Mesenchymal stem cell (in vitro differentiated cells and primary cell): ENCODE data around the gene MAPK7.
"Not testable (repeated sequence)": the region's sequence is repeated elsewhere in the genome, so short reads cannot be mapped to it uniquely, and the experiment has no call there.

Experiments
- DNase-seq: peaks from one replicate; pipeline ENCODE4 v3.0.0-alpha.2; 2013
- H2AFZ ChIP-seq: one replicate; pipeline ENCODE4 v1.6.1; 2013; ENCODE audit warnings: low read depth, mild to moderate bottlenecking, control low read depth, inconsistent platforms, low read length, moderate library complexity
- H2AK5ac ChIP-seq: 2 replicates; pipeline ENCODE4 v1.6.1; 2013; ENCODE audit warnings: low read length, moderate library complexity, mild to moderate bottlenecking, inconsistent platforms; ENCODE audit not compliant: severe bottlenecking
- H2BK120ac ChIP-seq: one replicate; pipeline ENCODE4 v1.6.1; 2013; ENCODE audit warnings: low read depth, mild to moderate bottlenecking, inconsistent platforms, low read length, moderate library complexity
- H2BK12ac ChIP-seq, 2 experiments: one replicate each; pipeline ENCODE4 v1.6.1; 2013; ENCODE audit warnings: inconsistent platforms in 2 of 2, low read length in 2 of 2, mild to moderate bottlenecking in 2 of 2, moderate library complexity in 2 of 2, control low read depth in 1 of 2
- H2BK15ac ChIP-seq: one replicate; pipeline ENCODE4 v1.6.1; 2013; ENCODE audit warnings: mild to moderate bottlenecking, low read depth, inconsistent platforms; ENCODE audit not compliant: poor library complexity, severe bottlenecking
- H2BK5ac ChIP-seq: 2 replicates; pipeline ENCODE4 v1.6.1; 2013; ENCODE audit warnings: low read depth, mild to moderate bottlenecking, low read length, control low read depth, inconsistent platforms; ENCODE audit not compliant: poor library complexity, severe bottlenecking
- H3K14ac ChIP-seq, 2 experiments: one replicate each; pipeline ENCODE4 v1.6.1; 2013; ENCODE audit warnings: inconsistent platforms in 2 of 2, low read length in 2 of 2, control low read depth in 1 of 2, mild to moderate bottlenecking in 1 of 2, moderate library complexity in 1 of 2
- H3K18ac ChIP-seq, 2 experiments: one replicate each; pipeline ENCODE4 v1.6.1; 2013; ENCODE audit warnings: inconsistent platforms in 2 of 2, low read length in 2 of 2, control low read depth in 1 of 2, low read depth in 1 of 2, mild to moderate bottlenecking in 1 of 2
- H3K23ac ChIP-seq, 2 experiments: one replicate each; pipeline ENCODE4 v1.6.1; 2013; ENCODE audit warnings: inconsistent platforms in 2 of 2, low read length in 2 of 2, mild to moderate bottlenecking in 2 of 2, moderate library complexity in 2 of 2, control low read depth in 1 of 2
- H3K27ac ChIP-seq: 2 replicates; pipeline ENCODE4 v1.5.1; 2013; ENCODE audit warnings: mild to moderate bottlenecking, moderate library complexity, low read length, control low read depth, inconsistent platforms; ENCODE audit not compliant: poor library complexity, severe bottlenecking
- H3K27me3 ChIP-seq, 2 experiments: 2 replicates each; pipeline versions ENCODE4 v1.6.1 to v1.7.0; 2013; ENCODE audit warnings: low read length in 2 of 2, mild to moderate bottlenecking in 2 of 2, moderate library complexity in 2 of 2, control low read depth in 1 of 2, inconsistent platforms in 1 of 2; ENCODE audit not compliant: control insufficient read depth in 1 of 2, insufficient read depth in 1 of 2
- H3K36me3 ChIP-seq, 2 experiments: 2 replicates each; pipeline versions ENCODE4 v1.6.1 to v1.7.0; 2013; ENCODE audit warnings: low read length in 2 of 2, control low read depth in 1 of 2, inconsistent platforms in 1 of 2, low read depth in 1 of 2, mild to moderate bottlenecking in 1 of 2; ENCODE audit not compliant: insufficient read depth in 2 of 2, control insufficient read depth in 1 of 2
- H3K4ac ChIP-seq, 2 experiments: one replicate each; pipeline ENCODE4 v1.6.1; 2013; ENCODE audit warnings: inconsistent platforms in 2 of 2, low read length in 2 of 2, mild to moderate bottlenecking in 2 of 2, moderate library complexity in 2 of 2, control low read depth in 1 of 2, low read depth in 1 of 2
- H3K4me1 ChIP-seq: 2 replicates; pipeline ENCODE4 v1.6.1; 2013; ENCODE audit warnings: low read depth, low read length, control low read depth; ENCODE audit not compliant: control insufficient read depth, insufficient read depth
- H3K4me2 ChIP-seq: 2 replicates; pipeline ENCODE4 v1.6.1; 2013; ENCODE audit warnings: low read length, mild to moderate bottlenecking, inconsistent platforms; ENCODE audit not compliant: poor library complexity, severe bottlenecking
- H3K4me3 ChIP-seq, 2 experiments: 2 replicates each; pipeline versions ENCODE4 v1.5.1 to v1.7.0; 2013; ENCODE audit warnings: low read length in 2 of 2, mild to moderate bottlenecking in 2 of 2, control low read depth in 1 of 2, low read depth in 1 of 2; ENCODE audit not compliant: insufficient read depth in 1 of 2
- H3K79me1 ChIP-seq: replicated peaks from 2 replicates; pipeline ENCODE4 v1.6.1; 2013; ENCODE audit warnings: mild to moderate bottlenecking, control low read depth, low read length, inconsistent platforms; ENCODE audit not compliant: poor library complexity, severe bottlenecking
- H3K9ac ChIP-seq: 2 replicates; pipeline ENCODE4 v1.7.0; 2013; ENCODE audit warnings: mild to moderate bottlenecking, low read length, moderate library complexity
- H3K9me3 ChIP-seq: 2 replicates; pipeline ENCODE4 v1.7.0; 2013; ENCODE audit warnings: mild to moderate bottlenecking, low read length; ENCODE audit not compliant: control insufficient read depth
- H4K8ac ChIP-seq: one replicate; pipeline ENCODE4 v1.6.1; 2013; ENCODE audit warnings: inconsistent platforms, mild to moderate bottlenecking, low read length, moderate library complexity
- H4K91ac ChIP-seq: one replicate; pipeline ENCODE4 v1.6.1; 2013; ENCODE audit warnings: mild to moderate bottlenecking, low read length, inconsistent platforms
- WGBS: methylation state at CpG from one replicate; pipeline ENCODE4 v1.1.7; 2013; ENCODE audit warnings: mixed read lengths; 5-methylcytosine and 5-hydroxymethylcytosine counted together

Gene MAPK7

DNA sequence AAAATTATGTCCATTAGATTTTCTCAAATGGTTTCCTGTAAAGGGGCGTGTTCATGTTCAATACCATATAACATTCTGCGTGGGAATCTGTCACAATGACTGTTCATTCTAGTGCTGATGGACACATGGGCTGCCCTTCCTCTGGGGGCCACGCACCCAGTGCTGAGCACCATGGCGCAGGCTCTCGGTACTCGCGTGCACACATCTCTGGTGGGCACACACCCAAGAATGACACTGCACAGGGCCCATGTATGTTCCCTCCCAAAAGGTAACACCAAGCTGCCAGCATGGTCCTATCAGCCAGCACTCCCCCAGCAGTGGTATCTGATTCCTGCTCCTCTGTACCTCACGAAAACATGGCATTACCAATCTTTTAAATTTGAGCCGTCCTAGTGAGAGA lies 29.5 kb upstream of the MAPK7 start:
- Histone ChIP-seq H2AFZ (no peak overlapping the region), H3K4ac (no peak overlapping the region), H3K14ac (no peak overlapping the region), H3K18ac (peak overlapping the region in 1 of 2 experiments; percentile 55), H3K4me2 (no peak overlapping the region), H3K9ac (no peak overlapping the region), H2BK15ac (no peak overlapping the region), H3K36me3 (peaks cover 0 to 14% of the 10 kb centered on the region in 2 experiments), H3K27me3 (no peaks in the 10 kb centered on the region), H3K4me3 (no peak overlapping the region), H2AK5ac (no peak overlapping the region), H2BK5ac (no peak overlapping the region), H4K8ac (no peak overlapping the region), H3K27ac (no peak overlapping the region), H2BK12ac (peak overlapping the region in 1 of 2 experiments; percentile 4), H4K91ac (no peak overlapping the region), H2BK120ac (no peak overlapping the region), H3K9me3 (no peaks in the 10 kb centered on the region), H3K79me1 (no peaks in the 10 kb centered on the region), H3K4me1 (peaks cover 18% of the 10 kb centered on the region), H3K23ac (no peak overlapping the region)
- WGBS, result 99% methylated on average over 9 of the region's 9 CpGs
- no peak for DNase-seq

DNA sequence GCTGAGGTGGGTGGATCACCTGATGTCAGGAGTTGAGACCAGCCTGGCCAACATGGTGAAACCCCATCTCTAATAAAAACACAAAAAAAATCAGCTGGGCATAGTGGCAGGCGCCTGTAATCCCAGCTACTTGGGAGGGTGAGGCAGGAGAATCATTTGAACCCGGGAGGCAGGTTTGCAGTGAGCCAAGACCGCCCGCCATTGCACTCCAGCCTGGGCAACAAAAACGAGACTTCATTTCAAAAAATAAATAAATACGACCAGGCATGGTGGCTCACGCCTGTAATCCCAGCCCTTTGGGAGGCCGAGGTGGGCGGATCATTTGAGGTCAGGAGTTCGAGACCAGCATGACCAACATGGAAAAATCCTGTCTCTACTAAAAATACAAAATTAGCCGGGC lies 24.9 kb upstream of the MAPK7 start:
- H3K4ac ChIP-seq, H3K18ac ChIP-seq, H3K9me3 ChIP-seq, DNase-seq, H4K8ac ChIP-seq, H3K27ac ChIP-seq, H2AFZ ChIP-seq, H2BK12ac ChIP-seq, H3K14ac ChIP-seq, H3K27me3 ChIP-seq, H2BK15ac ChIP-seq, H3K23ac ChIP-seq, H2AK5ac ChIP-seq, H4K91ac ChIP-seq, H3K4me2 ChIP-seq, H3K4me1 ChIP-seq, H3K79me1 ChIP-seq, H3K9ac ChIP-seq, H2BK5ac ChIP-seq, H3K4me3 ChIP-seq: not testable (repeated sequence)
- 88% methylated on average over 11 of the region's 11 CpGs for WGBS
- Histone ChIP-seq H2BK120ac (peak overlapping the region; percentile 5), H3K36me3 (peaks cover 18 to 19% of the 10 kb centered on the region in 2 experiments)

DNA sequence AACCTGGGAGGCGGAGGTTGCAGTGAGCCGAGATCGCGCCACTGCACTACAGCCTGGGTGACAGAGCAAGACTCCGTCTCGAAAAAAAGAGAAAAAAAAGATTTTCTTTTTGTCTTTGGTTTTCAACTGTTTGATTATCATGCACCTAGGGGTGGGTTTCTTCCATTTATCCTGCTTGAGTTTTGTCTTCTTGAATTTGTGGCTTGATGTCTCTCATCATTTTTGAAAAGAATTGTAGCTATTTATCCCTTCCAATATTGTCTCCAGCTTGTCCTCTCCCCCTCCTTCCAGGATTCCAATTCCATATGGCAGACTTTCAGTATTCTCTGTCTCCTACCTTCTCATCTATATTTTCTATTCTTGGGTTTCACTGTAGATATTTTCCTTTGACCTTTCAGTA lies 23.6 kb upstream of the MAPK7 start:
- H2AK5ac ChIP-seq, result no peak overlapping the region
- H3K18ac ChIP-seq, result no peak overlapping the region
- no peak overlapping the region for H3K14ac ChIP-seq
- no peak overlapping the region for H3K27ac ChIP-seq
- H2BK15ac ChIP-seq, result no peak overlapping the region
- no peak overlapping the region for H4K91ac ChIP-seq
- no peak overlapping the region for H2BK5ac ChIP-seq
- H3K4me1 ChIP-seq, result no peaks in the 10 kb centered on the region
- H3K27me3 ChIP-seq, result no peaks in the 10 kb centered on the region
- H4K8ac ChIP-seq, result no peak overlapping the region
- peaks cover 4% of the 10 kb centered on the region for H3K79me1 ChIP-seq
- H2AFZ ChIP-seq, result no peak overlapping the region
- no peak overlapping the region for H3K4ac ChIP-seq
- H3K4me3 ChIP-seq, result no peak overlapping the region
- H3K36me3 ChIP-seq, result peaks cover 22 to 26% of the 10 kb centered on the region in 2 experiments
- H2BK12ac ChIP-seq, result no peak overlapping the region
- H2BK120ac ChIP-seq, result no peak overlapping the region
- no peak for DNase-seq
- H3K9me3 ChIP-seq, result no peaks in the 10 kb centered on the region
- no peak overlapping the region for H3K9ac ChIP-seq
- no peak overlapping the region for H3K23ac ChIP-seq
- no peak overlapping the region for H3K4me2 ChIP-seq
- WGBS, result 78% methylated on average over 6 of the region's 6 CpGs

DNA sequence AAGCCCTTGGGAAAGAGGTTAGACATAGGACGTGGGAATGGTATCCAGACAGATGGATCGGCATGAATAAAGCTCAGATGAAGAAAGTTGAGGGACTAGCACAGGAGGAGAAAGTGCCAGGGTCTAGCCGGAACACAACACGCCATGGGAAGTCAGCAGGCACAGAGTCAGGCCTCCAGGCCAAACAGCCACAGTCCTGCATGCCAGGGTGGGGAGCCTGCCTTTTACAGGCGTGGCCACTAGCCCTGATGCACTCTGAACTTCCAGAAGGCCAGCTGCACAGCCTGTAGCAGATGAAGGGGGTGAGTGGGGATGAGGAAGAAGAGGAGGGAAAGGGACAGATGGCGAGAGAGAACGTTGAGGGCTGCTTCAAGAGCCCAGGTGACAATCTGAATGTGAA lies 20.9 kb upstream of the MAPK7 start:
- H2BK12ac ChIP-seq, result no peak overlapping the region
- H2BK120ac ChIP-seq, result no peak overlapping the region
- no peak overlapping the region for H3K18ac ChIP-seq
- no peaks in the 10 kb centered on the region for H3K9me3 ChIP-seq
- H3K4me2 ChIP-seq, result no peak overlapping the region
- H3K9ac ChIP-seq, result no peak overlapping the region
- no peaks in the 10 kb centered on the region for H3K27me3 ChIP-seq
- 96% methylated on average over 7 of the region's 7 CpGs for WGBS
- H3K4me3 ChIP-seq, result no peak overlapping the region
- no peak overlapping the region for H3K4ac ChIP-seq
- H2AFZ ChIP-seq, result no peak overlapping the region
- H3K27ac ChIP-seq, result no peak overlapping the region
- H3K36me3 ChIP-seq, result peaks cover 22 to 33% of the 10 kb centered on the region in 2 experiments
- no peak overlapping the region for H2AK5ac ChIP-seq
- no peak overlapping the region for H3K23ac ChIP-seq
- H3K14ac ChIP-seq, result no peak overlapping the region
- no peak overlapping the region for H2BK5ac ChIP-seq
- no peak overlapping the region for H4K8ac ChIP-seq
- no peak for DNase-seq
- peaks cover 17% of the 10 kb centered on the region for H3K79me1 ChIP-seq
- peaks cover 10% of the 10 kb centered on the region for H3K4me1 ChIP-seq
- H2BK15ac ChIP-seq, result no peak overlapping the region
- no peak overlapping the region for H4K91ac ChIP-seq
